Measurements from ENCODE around the gene LAPTM5.

DNA sequence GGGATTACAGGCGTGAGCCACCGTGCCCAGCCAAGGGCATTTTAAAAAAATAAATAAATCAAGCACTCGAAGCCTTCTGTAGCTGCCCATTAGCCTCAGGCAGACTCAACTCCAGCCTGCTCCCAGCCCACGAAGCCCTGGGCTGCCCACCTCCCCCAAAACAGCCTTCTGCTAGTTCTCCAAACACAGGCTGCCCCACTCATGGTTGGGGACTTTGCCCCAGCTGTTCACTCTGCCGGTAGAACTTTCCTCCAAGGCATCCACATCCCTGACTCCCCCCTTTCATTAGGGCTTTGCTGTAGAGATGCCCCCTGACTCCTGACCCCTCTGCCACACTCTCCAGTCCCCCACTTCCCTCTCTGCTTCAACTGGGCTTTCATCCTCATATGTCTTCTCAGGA, 29.7 kb upstream of the LAPTM5 start:
- TF ChIP-seq EED (IDR thresholded peaks at IDR 0.05; ENCODE audit: low read depth): no peak
- TF ChIP-seq, protein P1, sequence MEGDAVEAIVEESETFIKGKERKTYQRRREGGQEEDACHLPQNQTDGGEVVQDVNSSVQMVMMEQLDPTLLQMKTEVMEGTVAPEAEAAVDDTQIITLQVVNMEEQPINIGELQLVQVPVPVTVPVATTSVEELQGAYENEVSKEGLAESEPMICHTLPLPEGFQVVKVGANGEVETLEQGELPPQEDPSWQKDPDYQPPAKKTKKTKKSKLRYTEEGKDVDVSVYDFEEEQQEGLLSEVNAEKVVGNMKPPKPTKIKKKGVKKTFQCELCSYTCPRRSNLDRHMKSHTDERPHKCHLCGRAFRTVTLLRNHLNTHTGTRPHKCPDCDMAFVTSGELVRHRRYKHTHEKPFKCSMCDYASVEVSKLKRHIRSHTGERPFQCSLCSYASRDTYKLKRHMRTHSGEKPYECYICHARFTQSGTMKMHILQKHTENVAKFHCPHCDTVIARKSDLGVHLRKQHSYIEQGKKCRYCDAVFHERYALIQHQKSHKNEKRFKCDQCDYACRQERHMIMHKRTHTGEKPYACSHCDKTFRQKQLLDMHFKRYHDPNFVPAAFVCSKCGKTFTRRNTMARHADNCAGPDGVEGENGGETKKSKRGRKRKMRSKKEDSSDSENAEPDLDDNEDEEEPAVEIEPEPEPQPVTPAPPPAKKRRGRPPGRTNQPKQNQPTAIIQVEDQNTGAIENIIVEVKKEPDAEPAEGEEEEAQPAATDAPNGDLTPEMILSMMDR (IDR thresholded peaks at IDR 0.05 in 2 of 3, conservative IDR thresholded peaks at IDR 0.05 in 1 of 3; ENCODE audit: control insufficient read depth in 2 of 3, extremely low read depth in 1 of 3, insufficient read depth in 1 of 3, low read depth in 3 of 3, low read length in 3 of 3): no peak
- TF ChIP-seq STAT3 (IDR thresholded peaks at IDR 0.05; ENCODE audit: low read depth, low read length): no peak
- TF ChIP-seq POLR2AphosphoS5 (IDR thresholded peaks at IDR 0.05; ENCODE audit: low read length): no peak
- TF ChIP-seq EZH2 (IDR thresholded peaks at IDR 0.05; ENCODE audit: borderline replicate concordance, control insufficient read depth, low read depth, low read length): no peak

Measured in GM12878 (cell line).